ENCODE results near the gene RSPH1. TPM values are rescaled to one million over a fixed set of nuclear protein-coding genes. Genes with fewer than 3 reads are reported as not detected.
A peak's percentile ranks its signal among the peaks of the same experiment; 100 is the strongest.

Gene RSPH1
- total and polyA plus RNA-seq, 2 of the 8 experiments (the other 6 are each of a cell fraction or from before 2014, with no cell fraction given): 0.24 TPM; not detected in 1

DNA sequence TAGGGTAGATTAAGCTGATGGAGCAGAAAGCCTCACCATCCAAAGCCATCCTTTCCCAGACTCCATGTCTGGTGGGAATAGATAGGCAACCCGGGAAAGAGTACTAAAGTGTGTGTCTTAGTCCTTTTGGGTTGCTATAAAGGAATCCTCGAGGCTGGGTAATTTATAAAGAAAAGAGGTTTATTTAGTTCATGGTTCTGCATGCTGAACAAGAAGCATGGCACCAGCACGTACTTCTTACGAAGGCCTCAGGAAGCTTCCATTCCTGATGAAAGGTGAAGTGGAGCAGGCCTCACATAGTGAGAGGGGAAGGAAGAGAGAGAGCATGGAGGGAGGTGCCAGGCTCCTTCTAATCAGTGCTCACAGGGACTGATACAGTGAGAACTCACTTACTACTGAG is 11.4 kb upstream of the RSPH1 start:
- no peak overlapping the region for H2AK5ac ChIP-seq (ENCODE audit: low read depth, low read length)
- H3K27me3 ChIP-seq (replicated peaks in 1 of 4; ENCODE audit: control insufficient read depth in 3 of 4, extremely low read depth in 1 of 4, insufficient read depth in 3 of 4, low read length in 3 of 4): peaks cover 0 to 3% (median under 1%) of the 10 kb centered on the region in 4 experiments; a peak in 2 of 7 replicates
- ChIA-PET POLR2A (ENCODE audit: partially characterized antibody) (no interaction called here), CTCF (ENCODE audit: partially characterized antibody) (interaction anchor here (0.9 kb wide), 1 partner anchor 16 kb away, joined by 3 read pairs; no protein-coding TSS in a partner anchor)
- no peak for FAIRE-seq
- H3K36me3 ChIP-seq (ENCODE audit: control insufficient read depth in 2 of 4, insufficient read depth in 4 of 4, low read length in 3 of 4): no peaks in the 10 kb centered on the region
- H3K79me1 ChIP-seq (ENCODE audit: low read depth, low read length): no peaks in the 10 kb centered on the region
- H4K91ac ChIP-seq (replicated peaks; ENCODE audit: insufficient read length, low read length): peak overlapping the region; percentile 51
- H3K23ac ChIP-seq (ENCODE audit: insufficient read length): no peak overlapping the region
- H2BK120ac ChIP-seq (replicated peaks; ENCODE audit: low read depth, low read length): no peak overlapping the region
- no peak overlapping the region for H3K14ac ChIP-seq (ENCODE audit: insufficient read length)
- no peak overlapping the region for H3K56ac ChIP-seq (replicated peaks; ENCODE audit: insufficient read length, low read depth, low read length)
- H4K8ac ChIP-seq (ENCODE audit: extremely low read depth, insufficient read depth, low read length): no peak overlapping the region
- no peak overlapping the region for H3K4me3 ChIP-seq (ENCODE audit: extremely low read depth in 1 of 4, insufficient read depth in 2 of 4, low read depth in 3 of 4, low read length in 4 of 4)
- no peaks in the 10 kb centered on the region for H3K23me2 ChIP-seq (ENCODE audit: low read depth, low read length)
- no peak overlapping the region for H2BK20ac ChIP-seq (ENCODE audit: low read length)
- no peak overlapping the region for H4K5ac ChIP-seq (ENCODE audit: insufficient read length, low read depth, low read length)
- WGBS, 2 experiments (ENCODE audit: extremely low coverage in 1 of 2, insufficient coverage in 1 of 2, insufficient read length in 1 of 2, insufficient replicate concordance in 2 of 2, low coverage in 1 of 2, low lambda C conversion rate in 2 of 2, missing lambda C conversion rate in 1 of 2): 93% methylated on average over 4 of the region's 4 CpGs; no CpG with 5 or more reads in 1 of the 2 experiments
- H3K9me3 ChIP-seq (ENCODE audit: insufficient read depth in 2 of 2, low read depth in 1 of 2, low read length in 1 of 2): no peaks in the 10 kb centered on the region
- H4K20me1 ChIP-seq (replicated peaks in 1 of 2; ENCODE audit: control insufficient read depth in 1 of 2, insufficient read depth in 2 of 2, low read length in 2 of 2): no peaks in the 10 kb centered on the region
- no peak overlapping the region for H2BK15ac ChIP-seq (ENCODE audit: low read length)
- TF ChIP-seq RBBP5 (IDR thresholded peaks at IDR 0.05; ENCODE audit: borderline replicate concordance, low read depth, low read length) (no peak), SUZ12 (IDR thresholded peaks at IDR 0.05; ENCODE audit: low read length) (no peak), JUN (IDR thresholded peaks at IDR 0.05; ENCODE audit: low read depth, low read length) (no peak), JUND (IDR thresholded peaks at IDR 0.05; ENCODE audit: low read length) (no peak), GTF2F1 (IDR thresholded peaks at IDR 0.05; ENCODE audit: borderline replicate concordance, low read depth, low read length) (no peak), BACH1 (IDR thresholded peaks at IDR 0.05; ENCODE audit: low read length) (no peak), HDAC2 (IDR thresholded peaks at IDR 0.05; ENCODE audit: borderline replicate concordance in 1 of 2, low read depth in 2 of 2, low read length in 2 of 2) (no peak), KDM4A (IDR thresholded peaks at IDR 0.05; ENCODE audit: low read depth, low read length, severe bottlenecking) (no peak), RNF2 (IDR thresholded peaks at IDR 0.05; ENCODE audit: borderline replicate concordance, low read depth, low read length, missing control alignments, poor library complexity, severe bottlenecking) (no peak), CBX8 (IDR thresholded peaks at IDR 0.05; ENCODE audit: borderline replicate concordance, low read depth, low read length) (no peak), CHD2 (IDR thresholded peaks at IDR 0.05; ENCODE audit: low read length) (no peak), HDAC6 (IDR thresholded peaks at IDR 0.05; ENCODE audit: low read depth, low read length) (no peak)
- H2BK5ac ChIP-seq (ENCODE audit: low read depth, low read length): no peak overlapping the region
- no peaks in the 10 kb centered on the region for H3K79me2 ChIP-seq (ENCODE audit: control insufficient read depth in 1 of 2, insufficient read depth in 2 of 2, low read length in 2 of 2)
- H3K27ac ChIP-seq (ENCODE audit: low read depth, low read length): no peak overlapping the region
- H3K4me1 ChIP-seq (replicated peaks in 1 of 4; ENCODE audit: control insufficient read depth in 3 of 4, insufficient read depth in 4 of 4, low read length in 3 of 4): peaks cover 0 to 3% (median 0%) of the 10 kb centered on the region in 4 experiments; a peak in 3 of 7 replicates
- no peak overlapping the region for H2AFZ ChIP-seq (ENCODE audit: low read length)
- no peak overlapping the region for H3K4ac ChIP-seq (replicated peaks; ENCODE audit: insufficient read length, low read depth, low read length)
- no peak overlapping the region for H3K18ac ChIP-seq (ENCODE audit: extremely low read depth, low read length)
- H2BK12ac ChIP-seq (ENCODE audit: low read depth, low read length): no peak overlapping the region
- no peak overlapping the region for H3K9ac ChIP-seq (replicated peaks in 1 of 4; ENCODE audit: extremely low read depth in 1 of 4, low read depth in 3 of 4, low read length in 3 of 4)
- no peak overlapping the region for H3K4me2 ChIP-seq (ENCODE audit: insufficient read depth in 1 of 2, low read depth in 2 of 2, low read length in 2 of 2)
- DNase-seq (ENCODE audit: low read depth in 1 of 2, low spot score in 2 of 2): no peak

All from H1 (cell line).